CD4-positive, CD25-positive, alpha-beta regulatory T cell (primary cell): Measurements from ENCODE around the gene FAM210B. TPM values are rescaled to one million over a fixed set of nuclear protein-coding genes. Genes with fewer than 3 reads are reported as not detected.
"Not testable (repeated sequence)": the region's sequence is repeated elsewhere in the genome, so short reads cannot be mapped to it uniquely, and the experiment has no call there.

ENCODE experiments used
- ATAC-seq, 2 donors: fragments of 150-1000 bp; cut with Tn5 transposase; one replicate each; pipeline ENCODE4 v1.10.0; 2021; ENCODE audit warnings: low read depth in 2 of 2, moderate number of reproducible peaks in 2 of 2, moderate library complexity in 1 of 2
- DNase-seq, 3 donors: peaks; one replicate each; pipeline versions ENCODE4 v3.0.0 to v3.0.0-alpha.2; 2012 to 2022; ENCODE audit warnings: mixed read lengths in 1 of 3
- H3K27ac ChIP-seq: one replicate; pipeline ENCODE4 v1.7.0; 2013; ENCODE audit warnings: mild to moderate bottlenecking, low read length; ENCODE audit not compliant: insufficient read depth, poor library complexity, severe bottlenecking
- H3K27me3 ChIP-seq: one replicate; pipeline ENCODE4 v1.7.0; 2013; ENCODE audit warnings: low read length; ENCODE audit not compliant: control insufficient read depth, insufficient read depth
- H3K36me3 ChIP-seq: one replicate; pipeline ENCODE4 v1.7.0; 2013; ENCODE audit warnings: mild to moderate bottlenecking, low read length, moderate library complexity; ENCODE audit not compliant: control insufficient read depth, insufficient read depth
- H3K4me1 ChIP-seq: 2 replicates; pipeline ENCODE4 v1.7.0; 2013; ENCODE audit warnings: mild to moderate bottlenecking, low read length; ENCODE audit not compliant: insufficient read depth, control insufficient read depth, poor library complexity, severe bottlenecking
- H3K4me3 ChIP-seq: one replicate; pipeline ENCODE4 v1.7.0; 2013; ENCODE audit warnings: low read depth, mild to moderate bottlenecking, low read length, moderate library complexity
- H3K9me3 ChIP-seq, 2 experiments: 1 replicate in 1 of 2; 2 replicates in 1 of 2; pipeline ENCODE4 v1.7.0; 2013; ENCODE audit warnings: low read length in 2 of 2, mild to moderate bottlenecking in 1 of 2, moderate library complexity in 1 of 2; ENCODE audit not compliant: control insufficient read depth in 2 of 2
- H3K27ac Mint-ChIP-seq, 3 donors: one replicate each; pipeline ENCODE4 v1.8.0; 2020 to 2022; ENCODE audit warnings: mild to moderate bottlenecking in 3 of 3, mixed read lengths in 3 of 3, moderate library complexity in 2 of 3
- H3K27me3 Mint-ChIP-seq: one replicate; pipeline ENCODE4 v1.8.0; 2022; ENCODE audit warnings: mild to moderate bottlenecking, mixed read lengths
- H3K36me3 Mint-ChIP-seq: one replicate; pipeline ENCODE4 v1.8.0; 2020; ENCODE audit warnings: mixed read lengths
- H3K4me1 Mint-ChIP-seq, 4 donors: one replicate each; pipeline ENCODE4 v1.8.0; 2020 to 2022; ENCODE audit warnings: mixed read lengths in 4 of 4, mild to moderate bottlenecking in 1 of 4
- H3K4me3 Mint-ChIP-seq, 4 donors: one replicate each; pipeline ENCODE4 v1.8.0; 2020 to 2022; ENCODE audit warnings: mild to moderate bottlenecking in 4 of 4, mixed read lengths in 4 of 4, moderate library complexity in 3 of 4
- H3K9me3 Mint-ChIP-seq, 7 donors: one replicate each; pipeline ENCODE4 v1.8.0; 2020 to 2022; ENCODE audit warnings: mixed read lengths in 7 of 7, mild to moderate bottlenecking in 3 of 7, moderate library complexity in 2 of 7
- polyA plus RNA-seq, 4 donors: library from polyadenylated mRNA; unstranded; fragments of 300-500 nt; fragmentation: Illumina TruSeq; gene quantifications; one replicate each; pipeline ENCODE4 v1.2.3, GENCODE V29; 2021
- total RNA-seq: library from RNA; stranded (reverse); gene quantifications from one replicate; pipeline ENCODE4 v1.2.3, GENCODE V29; 2022

FAM210B gene
- total and polyA plus RNA-seq, 5 donors from 2014 or later, result 14.8 to 40.3 (median 35.2) TPM

DNA sequence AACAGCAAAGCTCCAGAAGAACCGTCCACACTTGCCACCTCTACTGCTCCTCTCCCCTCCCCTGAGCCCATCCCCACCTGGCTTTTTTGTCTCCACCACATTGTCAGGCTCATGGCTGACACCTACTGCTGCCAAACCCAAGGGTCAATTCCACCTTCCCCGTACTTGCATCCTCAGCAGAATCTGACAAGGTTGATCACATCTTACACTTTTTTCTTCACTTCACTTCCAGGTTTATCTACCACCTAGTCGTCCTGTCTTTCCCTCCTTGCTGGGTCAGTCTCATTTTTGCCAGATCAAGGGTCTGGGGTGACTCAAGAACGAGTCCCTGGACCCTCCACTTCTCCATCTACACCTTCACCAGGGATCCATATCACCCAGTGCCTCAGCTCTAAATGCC, 30.1 kb downstream of the FAM210B start:
- H3K27ac ChIP-seq, result no peak overlapping the region
- H3K9me3 ChIP-seq, result no peaks in the 10 kb centered on the region
- H3K36me3 Mint-ChIP-seq, result peaks cover 16% of the 10 kb centered on the region
- H3K4me1 ChIP-seq, result peaks cover 14% of the 10 kb centered on the region
- H3K9me3 Mint-ChIP-seq, result no peaks in the 10 kb centered on the region
- H3K4me3 ChIP-seq, result no peak overlapping the region
- peak overlapping the region in 1 of 4 donors; percentile 67 for H3K4me3 Mint-ChIP-seq
- ATAC-seq (no peak), DNase-seq (no peak)
- H3K27ac Mint-ChIP-seq, result peak overlapping the region in 1 of 3 donors; percentile 16
- no peaks in the 10 kb centered on the region for H3K27me3 ChIP-seq
- H3K27me3 Mint-ChIP-seq, result no peaks in the 10 kb centered on the region
- peaks cover 4 to 18% (median 13%) of the 10 kb centered on the region in 4 donors for H3K4me1 Mint-ChIP-seq
- H3K36me3 ChIP-seq, result peaks cover 5% of the 10 kb centered on the region

DNA sequence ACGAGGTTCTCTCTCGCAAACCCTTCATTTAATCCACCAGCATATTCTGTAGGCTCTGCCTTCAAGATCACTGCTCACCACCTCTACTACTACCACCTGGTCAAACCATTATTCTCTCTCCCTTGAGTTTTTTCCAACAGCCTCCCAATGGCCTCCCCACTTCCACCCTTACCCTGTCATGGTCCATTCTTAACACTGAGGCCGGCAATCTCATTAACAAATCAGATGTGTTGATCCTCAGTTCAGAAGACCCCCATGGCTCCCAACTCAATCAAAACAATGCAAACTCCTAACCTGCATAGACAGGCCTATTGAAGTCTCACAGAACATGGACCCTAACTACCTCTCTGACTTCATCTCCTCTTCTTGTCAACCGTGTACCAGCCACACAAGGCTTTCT, 31.0 kb downstream of the FAM210B start:
- Mint-ChIP-seq H3K4me3 (peak overlapping the region in 2 of 4 donors; percentile 1 to 43), H3K4me1 (peaks cover 4 to 21% (median 21%) of the 10 kb centered on the region in 4 donors), H3K36me3 (peaks cover 14% of the 10 kb centered on the region), H3K27ac (peak overlapping the region; percentile 11 to 42 (median 21)), H3K9me3 (no peaks in the 10 kb centered on the region), H3K27me3 (no peaks in the 10 kb centered on the region)
- H3K9me3 ChIP-seq, result no peaks in the 10 kb centered on the region
- H3K36me3 ChIP-seq, result peaks cover 5% of the 10 kb centered on the region
- H3K27me3 ChIP-seq, result no peaks in the 10 kb centered on the region
- DNase-seq (no peak), ATAC-seq (no peak)
- H3K27ac ChIP-seq, result no peak overlapping the region
- peaks cover 21% of the 10 kb centered on the region for H3K4me1 ChIP-seq
- no peak overlapping the region for H3K4me3 ChIP-seq

DNA sequence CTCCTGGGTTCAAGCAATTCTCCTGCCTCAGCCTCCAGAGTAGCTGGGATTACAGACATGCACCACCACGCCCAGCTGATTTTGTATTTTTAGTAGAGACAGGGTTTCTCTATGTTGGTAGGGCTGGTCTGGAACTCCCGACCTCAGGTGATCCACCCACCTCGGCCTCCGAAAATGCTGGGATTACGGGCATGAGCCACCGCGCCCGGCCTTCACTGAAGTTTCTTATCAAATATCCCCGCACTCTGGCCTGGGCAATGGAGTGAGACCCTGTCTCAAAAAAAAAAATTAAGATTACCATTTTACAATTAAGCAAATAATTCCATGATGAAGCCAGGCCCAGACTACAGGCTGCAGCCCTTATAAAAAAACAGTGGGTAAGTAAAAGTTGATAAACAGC, 31.6 kb downstream of the FAM210B start:
- H3K4me1 Mint-ChIP-seq, result peaks cover 4 to 27% (median 25%) of the 10 kb centered on the region in 4 donors
- H3K27ac ChIP-seq, H3K9me3 Mint-ChIP-seq, H3K27me3 ChIP-seq, H3K27me3 Mint-ChIP-seq, ATAC-seq, H3K9me3 ChIP-seq, DNase-seq, H3K36me3 ChIP-seq: not testable (repeated sequence)
- peak overlapping the region in 2 of 4 donors; percentile 1 to 43 for H3K4me3 Mint-ChIP-seq
- H3K27ac Mint-ChIP-seq, result peak overlapping the region in 1 of 3 donors; percentile 42
- peaks cover 12% of the 10 kb centered on the region for H3K36me3 Mint-ChIP-seq
- Histone ChIP-seq H3K4me3 (peak overlapping the region; percentile 94), H3K4me1 (peaks cover 21% of the 10 kb centered on the region)

DNA sequence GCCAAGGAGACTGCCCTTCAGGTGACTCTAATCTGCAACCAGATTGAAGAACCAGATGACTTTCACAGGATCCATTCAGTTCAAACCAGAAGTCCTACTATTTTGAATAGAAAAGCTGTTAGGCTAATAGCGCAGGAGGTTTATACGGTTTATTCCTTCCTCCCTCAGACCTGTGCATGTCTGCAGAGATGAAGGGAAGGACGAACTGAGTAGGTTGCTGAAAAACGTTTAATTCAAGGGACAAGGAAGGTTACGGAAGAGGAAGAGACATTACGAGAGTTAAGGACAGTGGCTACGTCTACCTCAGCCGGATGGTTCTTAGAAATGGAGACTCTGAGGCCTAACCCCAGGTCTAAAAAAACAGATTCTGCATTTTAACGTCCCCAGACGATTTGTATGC, 32.3 kb downstream of the FAM210B start:
- H3K27ac ChIP-seq, result peak overlapping the region; percentile 96

DNA sequence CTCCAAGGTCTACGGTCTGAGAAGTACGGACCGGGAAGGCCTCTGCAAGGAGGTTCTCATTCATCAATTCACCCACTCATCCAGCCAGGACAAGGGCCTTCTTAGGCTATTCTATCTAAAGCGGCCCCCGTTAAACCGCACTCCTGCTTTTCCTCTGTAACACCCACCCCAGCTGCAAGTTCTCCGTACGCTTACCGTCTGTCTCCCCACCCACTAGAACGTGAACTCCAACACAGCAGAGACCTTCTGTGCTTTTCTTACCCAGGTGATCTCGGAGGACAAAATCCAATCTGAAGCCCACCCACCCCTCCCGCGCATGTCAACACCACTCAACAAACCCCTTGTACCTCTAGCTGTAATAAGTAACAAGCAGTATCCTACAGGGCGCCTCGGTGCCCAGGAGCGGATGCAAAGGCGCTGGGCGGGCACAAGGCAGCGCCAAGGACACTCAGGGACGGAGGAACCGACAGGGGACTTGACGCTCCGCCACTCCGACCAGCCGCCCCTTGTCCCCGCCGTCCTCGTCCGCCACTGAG, 32.9 kb downstream of the FAM210B start:
- Histone ChIP-seq H3K4me1 (peaks cover 21% of the 10 kb centered on the region), H3K9me3 (no peaks in the 10 kb centered on the region), H3K4me3 (peak overlapping the region; percentile 94), H3K27me3 (no peaks in the 10 kb centered on the region), H3K27ac (peak overlapping the region; percentile 96), H3K36me3 (peaks cover 16% of the 10 kb centered on the region)
- H3K27me3 Mint-ChIP-seq, result no peaks in the 10 kb centered on the region
- peaks cover 17% of the 10 kb centered on the region for H3K36me3 Mint-ChIP-seq
- ATAC-seq, result peak; percentile 4
- H3K9me3 Mint-ChIP-seq, result no peaks in the 10 kb centered on the region
- H3K4me1 Mint-ChIP-seq, result peaks cover 4 to 34% (median 26%) of the 10 kb centered on the region in 4 donors
- no peak for DNase-seq
- H3K27ac Mint-ChIP-seq, result no peak overlapping the region
- no peak overlapping the region for H3K4me3 Mint-ChIP-seq

More for the DNA sequence above, 32.3 kb downstream of the FAM210B start:
- H3K9me3 Mint-ChIP-seq, result no peaks in the 10 kb centered on the region
- ATAC-seq, result no peak
- Histone ChIP-seq H3K4me3 (peak overlapping the region; percentile 94), H3K9me3 (no peaks in the 10 kb centered on the region), H3K4me1 (peaks cover 21% of the 10 kb centered on the region), H3K27me3 (no peaks in the 10 kb centered on the region), H3K36me3 (peaks cover 13% of the 10 kb centered on the region)
- H3K4me3 Mint-ChIP-seq, result peak overlapping the region in 1 of 4 donors; percentile 38
- peaks cover 4 to 33% (median 26%) of the 10 kb centered on the region in 4 donors for H3K4me1 Mint-ChIP-seq
- peak in 1 of 3 donors; percentile 17 for DNase-seq
- H3K27ac Mint-ChIP-seq, result no peak overlapping the region
- H3K36me3 Mint-ChIP-seq, result peaks cover 15% of the 10 kb centered on the region
- no peaks in the 10 kb centered on the region for H3K27me3 Mint-ChIP-seq

DNA sequence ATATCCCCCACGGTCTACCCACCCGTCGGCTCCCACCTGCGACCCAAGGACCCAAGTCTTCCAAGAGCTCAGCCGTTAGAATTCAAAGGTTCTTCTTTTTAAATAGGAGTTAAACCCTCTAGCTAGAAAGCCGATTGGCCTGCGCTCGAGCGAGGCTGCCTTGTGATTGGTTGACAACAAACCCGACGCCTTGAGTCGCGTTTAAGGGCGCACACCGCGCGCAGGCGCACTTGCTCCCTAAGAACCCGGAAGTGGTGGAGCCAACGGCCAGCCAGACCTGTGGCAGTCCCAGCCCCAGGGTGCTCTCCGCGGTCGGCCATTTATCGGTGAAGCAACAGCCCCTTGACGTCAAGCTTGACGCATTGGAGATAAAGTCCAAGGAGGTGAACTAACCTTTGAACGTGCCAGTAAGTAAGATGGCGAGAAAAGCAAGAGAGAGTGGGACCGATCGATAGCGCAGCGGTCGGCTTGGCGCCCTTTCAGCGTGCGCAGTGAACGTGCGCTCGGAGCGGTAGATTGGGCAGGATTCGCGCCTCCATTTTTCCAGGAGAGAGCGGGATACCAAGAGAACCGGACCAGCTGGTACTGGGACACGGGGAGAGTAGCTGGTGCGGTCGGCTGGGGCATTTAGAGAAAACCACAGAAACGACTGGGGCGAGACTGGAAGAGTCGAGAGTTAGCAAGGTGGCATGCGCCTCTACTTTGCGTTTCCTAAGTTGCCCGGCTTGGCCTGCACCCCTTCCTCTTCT, 33.5 kb downstream of the FAM210B start, which contains the start of the genes AURKA and CSTF1:
TSS of gene AURKA (minus strand) at position 84 of the 749 bp plus-strand sequence. CDS start 4,018 bp downstream, outside the sequence.
TSS of gene CSTF1 (plus strand) at position 514 of the 749 bp plus-strand sequence. CDS start 2,908 bp downstream, outside the sequence.
- Histone ChIP-seq H3K9me3 (no peaks in the 10 kb centered on the region), H3K4me1 (peaks cover 21% of the 10 kb centered on the region), H3K4me3 (peak within 1 kb of the TSS; percentile 94), H3K27me3 (no peaks in the 10 kb centered on the region), H3K27ac (peak within 1 kb of the TSS; percentile 96), H3K36me3 (peaks cover 23% of the 10 kb centered on the region)
- no peak within 1 kb of the TSS for H3K4me3 Mint-ChIP-seq
- H3K27me3 Mint-ChIP-seq, result no peaks in the 10 kb centered on the region
- peak; percentile 86 to 92 for ATAC-seq
- H3K4me1 Mint-ChIP-seq, result peaks cover 4 to 34% (median 28%) of the 10 kb centered on the region in 4 donors
- H3K9me3 Mint-ChIP-seq, result no peaks in the 10 kb centered on the region
- H3K27ac Mint-ChIP-seq, result peak within 1 kb of the TSS in 1 of 3 donors; percentile 96
- DNase-seq, result peak; percentile 100
- peaks cover 22% of the 10 kb centered on the region for H3K36me3 Mint-ChIP-seq

DNA sequence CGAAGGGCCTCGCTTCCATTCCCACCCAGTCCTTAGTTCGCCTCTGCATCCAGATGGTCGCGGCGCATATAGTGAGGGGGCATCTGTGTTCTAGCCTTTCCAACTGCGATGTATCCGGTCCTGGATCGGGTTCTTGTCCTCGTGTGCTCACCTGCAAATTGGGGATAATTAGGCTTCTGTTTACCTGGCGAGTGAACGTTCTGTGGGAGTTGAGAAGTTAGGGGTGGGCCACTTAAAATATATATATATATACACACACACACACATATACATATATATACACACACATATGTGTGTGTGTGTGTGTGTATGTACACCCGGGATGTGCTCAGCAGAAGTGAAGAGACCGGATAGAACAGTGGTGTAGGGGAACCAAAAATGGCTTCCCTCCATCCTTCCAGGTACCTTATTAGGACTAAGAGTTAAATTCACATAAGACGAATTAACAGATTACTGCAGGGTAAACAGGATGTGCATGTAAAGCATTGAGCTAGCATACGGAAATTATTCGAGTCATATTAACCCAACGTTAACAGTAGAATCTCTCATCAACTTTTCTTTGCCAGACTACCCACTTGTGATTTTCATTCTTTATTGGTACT, 34.2 kb downstream of the FAM210B start:
- H3K27ac Mint-ChIP-seq, result peak overlapping the region in 1 of 3 donors; percentile 96
- peak in 1 of 2 donors; percentile 25 for ATAC-seq
- peaks cover 4 to 34% (median 29%) of the 10 kb centered on the region in 4 donors for H3K4me1 Mint-ChIP-seq
- peak overlapping the region; percentile 96 for H3K27ac ChIP-seq
- no peaks in the 10 kb centered on the region for H3K9me3 Mint-ChIP-seq
- H3K4me3 ChIP-seq, result peak overlapping the region; percentile 94
- no peaks in the 10 kb centered on the region for H3K27me3 Mint-ChIP-seq
- peaks cover 28% of the 10 kb centered on the region for H3K36me3 Mint-ChIP-seq
- H3K36me3 ChIP-seq, result peaks cover 29% of the 10 kb centered on the region
- H3K27me3 ChIP-seq, result no peaks in the 10 kb centered on the region
- no peak overlapping the region for H3K4me3 Mint-ChIP-seq
- H3K9me3 ChIP-seq, result no peaks in the 10 kb centered on the region
- H3K4me1 ChIP-seq, result peaks cover 21% of the 10 kb centered on the region
- DNase-seq, result peak in 2 of 3 donors; percentile 59 to 79
